Ishikawa (cell line): ENCODE results near the gene ABI3.

ENCODE experiments used
- FOXM1 ChIP-seq: IDR thresholded peaks from 2 replicates; pipeline ENCODE4 v1.6.1; 2012; ENCODE audit warnings: low read depth, borderline replicate concordance
- TAF1 ChIP-seq: IDR thresholded peaks from 2 replicates; pipeline ENCODE4 v1.6.1; 2012; ENCODE audit warnings: low read depth, mild to moderate bottlenecking
- TCF12 ChIP-seq: IDR thresholded peaks from 2 replicates; pipeline ENCODE4 v1.6.1; 2012; ENCODE audit warnings: low read depth
- TF ChIP-seq, protein P1 (sequence below): IDR thresholded peaks from 2 replicates; pipeline ENCODE4 v1.6.1; 2012
- TF ChIP-seq, protein P2 (sequence below): IDR thresholded peaks from 2 replicates; pipeline ENCODE4 v1.6.1; 2012; ENCODE audit warnings: low read depth, mild to moderate bottlenecking

DNA sequence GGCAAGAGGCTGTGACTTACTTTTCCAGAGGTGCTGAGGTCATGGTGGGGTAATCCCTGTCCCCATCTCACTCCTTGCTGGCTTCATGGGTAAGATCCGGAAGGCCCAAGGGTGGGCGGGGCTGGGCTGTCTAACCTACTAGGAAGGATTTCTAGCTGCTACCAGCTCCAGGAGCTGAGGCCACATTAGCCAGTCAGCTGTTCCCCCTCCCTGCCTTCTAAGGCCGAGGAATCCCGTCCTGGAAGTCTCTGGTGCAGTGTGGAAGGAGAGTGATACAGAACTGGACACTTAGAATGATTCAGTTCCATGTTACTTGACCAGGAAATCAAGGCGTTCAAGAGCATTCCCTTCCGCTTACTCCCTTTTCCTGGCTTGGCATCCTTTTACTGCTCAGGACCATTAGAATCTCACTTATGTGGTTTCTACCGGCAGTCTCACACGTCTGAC lies 9.0 kb upstream of the ABI3 start:
- no peak for TF ChIP-seq FOXM1
- TF ChIP-seq TCF12, result no peak
- no peak for TF ChIP-seq TAF1
- TF ChIP-seq, protein P1, sequence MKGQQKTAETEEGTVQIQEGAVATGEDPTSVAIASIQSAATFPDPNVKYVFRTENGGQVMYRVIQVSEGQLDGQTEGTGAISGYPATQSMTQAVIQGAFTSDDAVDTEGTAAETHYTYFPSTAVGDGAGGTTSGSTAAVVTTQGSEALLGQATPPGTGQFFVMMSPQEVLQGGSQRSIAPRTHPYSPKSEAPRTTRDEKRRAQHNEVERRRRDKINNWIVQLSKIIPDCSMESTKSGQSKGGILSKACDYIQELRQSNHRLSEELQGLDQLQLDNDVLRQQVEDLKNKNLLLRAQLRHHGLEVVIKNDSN, result no peak
- TF ChIP-seq, protein P2, sequence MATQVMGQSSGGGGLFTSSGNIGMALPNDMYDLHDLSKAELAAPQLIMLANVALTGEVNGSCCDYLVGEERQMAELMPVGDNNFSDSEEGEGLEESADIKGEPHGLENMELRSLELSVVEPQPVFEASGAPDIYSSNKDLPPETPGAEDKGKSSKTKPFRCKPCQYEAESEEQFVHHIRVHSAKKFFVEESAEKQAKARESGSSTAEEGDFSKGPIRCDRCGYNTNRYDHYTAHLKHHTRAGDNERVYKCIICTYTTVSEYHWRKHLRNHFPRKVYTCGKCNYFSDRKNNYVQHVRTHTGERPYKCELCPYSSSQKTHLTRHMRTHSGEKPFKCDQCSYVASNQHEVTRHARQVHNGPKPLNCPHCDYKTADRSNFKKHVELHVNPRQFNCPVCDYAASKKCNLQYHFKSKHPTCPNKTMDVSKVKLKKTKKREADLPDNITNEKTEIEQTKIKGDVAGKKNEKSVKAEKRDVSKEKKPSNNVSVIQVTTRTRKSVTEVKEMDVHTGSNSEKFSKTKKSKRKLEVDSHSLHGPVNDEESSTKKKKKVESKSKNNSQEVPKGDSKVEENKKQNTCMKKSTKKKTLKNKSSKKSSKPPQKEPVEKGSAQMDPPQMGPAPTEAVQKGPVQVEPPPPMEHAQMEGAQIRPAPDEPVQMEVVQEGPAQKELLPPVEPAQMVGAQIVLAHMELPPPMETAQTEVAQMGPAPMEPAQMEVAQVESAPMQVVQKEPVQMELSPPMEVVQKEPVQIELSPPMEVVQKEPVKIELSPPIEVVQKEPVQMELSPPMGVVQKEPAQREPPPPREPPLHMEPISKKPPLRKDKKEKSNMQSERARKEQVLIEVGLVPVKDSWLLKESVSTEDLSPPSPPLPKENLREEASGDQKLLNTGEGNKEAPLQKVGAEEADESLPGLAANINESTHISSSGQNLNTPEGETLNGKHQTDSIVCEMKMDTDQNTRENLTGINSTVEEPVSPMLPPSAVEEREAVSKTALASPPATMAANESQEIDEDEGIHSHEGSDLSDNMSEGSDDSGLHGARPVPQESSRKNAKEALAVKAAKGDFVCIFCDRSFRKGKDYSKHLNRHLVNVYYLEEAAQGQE, result no peak
